Liver (tissue), 9 donors: ENCODE measurements around the gene HOXD9. TPM values are rescaled to one million over a fixed set of nuclear protein-coding genes. Genes with fewer than 3 reads are reported as not detected.
A peak's percentile ranks its signal among the peaks of the same experiment; 100 is the strongest.

Experiments
- DNase-seq: peaks from one replicate; pipeline ENCODE4 v3.0.0-alpha.2; 2017; ENCODE audit warnings: low spot score
- H3K27ac ChIP-seq, 2 donors: one replicate each; pipeline ENCODE4 v1.7.0; 2013; ENCODE audit warnings: inconsistent platforms in 2 of 2, low read length in 2 of 2, control low read depth in 1 of 2, low read depth in 1 of 2, mild to moderate bottlenecking in 1 of 2
- H3K27me3 ChIP-seq, 4 donors: one replicate each; pipeline versions ENCODE4 v1.6.1 to v1.7.0; 2013; ENCODE audit warnings: low read length in 3 of 4, inconsistent platforms in 1 of 4, mild to moderate bottlenecking in 1 of 4, moderate library complexity in 1 of 4; ENCODE audit not compliant: control insufficient read depth in 4 of 4, insufficient read depth in 4 of 4
- H3K36me3 ChIP-seq, 4 donors: one replicate each; pipeline versions ENCODE4 v1.6.1 to v1.7.0; 2013; ENCODE audit warnings: low read length in 3 of 4, mild to moderate bottlenecking in 3 of 4, low read depth in 1 of 4, moderate library complexity in 1 of 4; ENCODE audit not compliant: control insufficient read depth in 4 of 4, insufficient read depth in 3 of 4
- H3K4me1 ChIP-seq, 4 donors: one replicate each; pipeline versions ENCODE4 v1.6.1 to v1.7.0; 2013; ENCODE audit warnings: low read length in 3 of 4, mild to moderate bottlenecking in 3 of 4, moderate library complexity in 1 of 4; ENCODE audit not compliant: control insufficient read depth in 4 of 4, insufficient read depth in 4 of 4
- H3K4me3 ChIP-seq, 3 donors: one replicate each; pipeline versions ENCODE4 v1.6.1 to v1.7.0; 2013; ENCODE audit warnings: low read length in 3 of 3, control low read depth in 1 of 3, low read depth in 1 of 3, mild to moderate bottlenecking in 1 of 3
- H3K9ac ChIP-seq, 2 donors: one replicate each; pipeline ENCODE4 v1.7.0; 2013; ENCODE audit warnings: low read length in 2 of 2, mild to moderate bottlenecking in 2 of 2, moderate library complexity in 2 of 2, control low read depth in 1 of 2, low read depth in 1 of 2
- H3K9me3 ChIP-seq, 4 donors: one replicate each; pipeline versions ENCODE4 v1.6.1 to v1.7.0; 2013; ENCODE audit warnings: low read length in 3 of 4; ENCODE audit not compliant: control insufficient read depth in 4 of 4
- EGR1 ChIP-seq, 2 donors: IDR thresholded peaks; 2 replicates each; pipeline ENCODE4 v1.6.1; 2016 to 2018; ENCODE audit warnings: antibody characterized with exemption in 2 of 2, low read depth in 2 of 2
- FOXA2 ChIP-seq: IDR thresholded peaks from 2 replicates; pipeline ENCODE4 v1.6.1; 2016; ENCODE audit warnings: antibody characterized with exemption
- GABPA ChIP-seq, 2 donors: IDR thresholded peaks in 1 of 2; conservative IDR thresholded peaks in 1 of 2; 2 replicates each; pipeline ENCODE4 v1.6.1; 2016; ENCODE audit warnings: antibody characterized with exemption in 2 of 2, mild to moderate bottlenecking in 1 of 2, moderate library complexity in 1 of 2
- HNF4A ChIP-seq, 2 donors: conservative IDR thresholded peaks; 2 replicates each; pipeline ENCODE4 v1.6.1; 2016; ENCODE audit warnings: antibody characterized with exemption in 2 of 2, mild to moderate bottlenecking in 2 of 2
- HNF4G ChIP-seq: IDR thresholded peaks from 2 replicates; pipeline ENCODE4 v1.6.1; 2016; ENCODE audit warnings: antibody characterized with exemption
- JUND ChIP-seq, 2 donors: IDR thresholded peaks; 2 replicates each; pipeline ENCODE4 v1.6.1; 2016; ENCODE audit warnings: antibody characterized with exemption in 2 of 2
- NR2F2 ChIP-seq: IDR thresholded peaks from 2 replicates; pipeline ENCODE4 v1.6.1; 2016; ENCODE audit warnings: antibody characterized with exemption
- RAD21 ChIP-seq, 2 donors: IDR thresholded peaks; 2 replicates each; pipeline ENCODE4 v1.6.1; 2016; ENCODE audit warnings: antibody characterized with exemption in 2 of 2, mild to moderate bottlenecking in 2 of 2
- RXRA ChIP-seq, 2 donors: IDR thresholded peaks; 2 replicates each; pipeline ENCODE4 v1.6.1; 2017 to 2018; ENCODE audit warnings: antibody characterized with exemption in 2 of 2, mild to moderate bottlenecking in 1 of 2
- TAF1 ChIP-seq: conservative IDR thresholded peaks from 2 replicates; pipeline ENCODE4 v1.6.1; 2016; ENCODE audit warnings: antibody characterized with exemption, mild to moderate bottlenecking
- WGBS: extraction: QIAGEN DNeasy Blood & Tissue Kit; methylation state at CpG from one replicate; pipeline ENCODE4 v1.1.7; 2013; 5-methylcytosine and 5-hydroxymethylcytosine counted together
- polyA plus RNA-seq, 2 donors: library from polyadenylated mRNA; stranded (reverse) in 1 of 2; unstranded in 1 of 2; fragments of 200-250 nt in 1 of 2; fragments of >200 nt in 1 of 2; fragmentation: Nextera tagmentation in 1 of 2; extraction: Ambion mirVana in 1 of 2; gene quantifications; one replicate each; pipeline versions ENCODE4 v1.2.1 to v1.2.3, GENCODE V29; 2013 to 2015
- total RNA-seq, 2 donors: library from RNA; depleted of rRNA; stranded (reverse); fragments of >200 nt; gene quantifications; one replicate each; pipeline ENCODE4 v1.2.3, GENCODE V29; 2014
- TF ChIP-seq, protein P1 (sequence below): IDR thresholded peaks from 2 replicates; pipeline ENCODE4 v1.6.1; 2016; ENCODE audit warnings: antibody characterized with exemption
- TF ChIP-seq, protein P2 (sequence below): IDR thresholded peaks from 2 replicates; pipeline ENCODE4 v1.6.1; 2016; ENCODE audit warnings: antibody characterized with exemption, mild to moderate bottlenecking
- TF ChIP-seq, protein P3 (sequence below): fragments of 150-350 bp; IDR thresholded peaks from 2 replicates; pipeline ENCODE4 v1.5.1; 2017; ENCODE audit warnings: improper control_type of control experiment, low read depth, low read length; ENCODE audit not compliant: missing input control
- TF ChIP-seq, protein P4 (sequence below): IDR thresholded peaks from 2 replicates; pipeline ENCODE4 v1.6.1; 2016; ENCODE audit warnings: antibody characterized with exemption
- donor health status: healthy.
- donor health status: healthy.
- donor health status: healthy.
- donor health status: healthy.
- donor health status: healthy.

Gene HOXD9
- total and polyA plus RNA-seq, 4 donors, result 0.07 TPM; not detected in 3

DNA sequence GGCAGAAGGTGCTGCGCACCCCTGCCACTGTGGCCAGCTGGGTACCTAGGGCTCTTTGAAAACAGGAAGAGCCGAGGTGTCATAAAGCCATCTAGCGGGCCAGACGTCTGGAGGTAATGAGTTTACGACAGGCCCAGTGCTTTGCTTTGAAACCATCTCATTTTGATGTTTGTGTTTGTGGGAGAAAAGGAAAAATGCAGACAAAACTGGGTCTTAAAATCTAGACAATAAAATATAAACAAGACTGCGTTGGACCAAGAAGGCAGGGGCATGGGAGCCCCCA is 3.2 kb downstream of the HOXD9 start:
- 17% methylated on average over 6 of the region's 6 CpGs for WGBS
- H3K4me3 ChIP-seq, result no peak overlapping the region
- H3K27ac ChIP-seq, result no peak overlapping the region
- H3K9me3 ChIP-seq, result peaks cover 0 to 3% (median 0%) of the 10 kb centered on the region in 4 donors
- TF ChIP-seq TAF1 (no peak), HNF4G (no peak), HNF4A (conservative IDR thresholded peaks at IDR 0.05) (no peak), EGR1 (IDR thresholded peaks at IDR 0.05; ENCODE audit: low read depth in 2 of 2) (no peak), RXRA (IDR thresholded peaks at IDR 0.05) (no peak), NR2F2 (no peak)
- TF ChIP-seq, protein P1, sequence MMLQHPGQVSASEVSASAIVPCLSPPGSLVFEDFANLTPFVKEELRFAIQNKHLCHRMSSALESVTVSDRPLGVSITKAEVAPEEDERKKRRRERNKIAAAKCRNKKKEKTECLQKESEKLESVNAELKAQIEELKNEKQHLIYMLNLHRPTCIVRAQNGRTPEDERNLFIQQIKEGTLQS, result no peak
- TF ChIP-seq, protein P2, sequence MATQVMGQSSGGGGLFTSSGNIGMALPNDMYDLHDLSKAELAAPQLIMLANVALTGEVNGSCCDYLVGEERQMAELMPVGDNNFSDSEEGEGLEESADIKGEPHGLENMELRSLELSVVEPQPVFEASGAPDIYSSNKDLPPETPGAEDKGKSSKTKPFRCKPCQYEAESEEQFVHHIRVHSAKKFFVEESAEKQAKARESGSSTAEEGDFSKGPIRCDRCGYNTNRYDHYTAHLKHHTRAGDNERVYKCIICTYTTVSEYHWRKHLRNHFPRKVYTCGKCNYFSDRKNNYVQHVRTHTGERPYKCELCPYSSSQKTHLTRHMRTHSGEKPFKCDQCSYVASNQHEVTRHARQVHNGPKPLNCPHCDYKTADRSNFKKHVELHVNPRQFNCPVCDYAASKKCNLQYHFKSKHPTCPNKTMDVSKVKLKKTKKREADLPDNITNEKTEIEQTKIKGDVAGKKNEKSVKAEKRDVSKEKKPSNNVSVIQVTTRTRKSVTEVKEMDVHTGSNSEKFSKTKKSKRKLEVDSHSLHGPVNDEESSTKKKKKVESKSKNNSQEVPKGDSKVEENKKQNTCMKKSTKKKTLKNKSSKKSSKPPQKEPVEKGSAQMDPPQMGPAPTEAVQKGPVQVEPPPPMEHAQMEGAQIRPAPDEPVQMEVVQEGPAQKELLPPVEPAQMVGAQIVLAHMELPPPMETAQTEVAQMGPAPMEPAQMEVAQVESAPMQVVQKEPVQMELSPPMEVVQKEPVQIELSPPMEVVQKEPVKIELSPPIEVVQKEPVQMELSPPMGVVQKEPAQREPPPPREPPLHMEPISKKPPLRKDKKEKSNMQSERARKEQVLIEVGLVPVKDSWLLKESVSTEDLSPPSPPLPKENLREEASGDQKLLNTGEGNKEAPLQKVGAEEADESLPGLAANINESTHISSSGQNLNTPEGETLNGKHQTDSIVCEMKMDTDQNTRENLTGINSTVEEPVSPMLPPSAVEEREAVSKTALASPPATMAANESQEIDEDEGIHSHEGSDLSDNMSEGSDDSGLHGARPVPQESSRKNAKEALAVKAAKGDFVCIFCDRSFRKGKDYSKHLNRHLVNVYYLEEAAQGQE, result no peak
- no peak for DNase-seq
- no peaks in the 10 kb centered on the region for H3K36me3 ChIP-seq
- H3K9ac ChIP-seq, result no peak overlapping the region
- H3K27me3 ChIP-seq, result peaks cover 15 to 40% (median 25%) of the 10 kb centered on the region in 4 donors
- H3K4me1 ChIP-seq, result peaks cover 4 to 18% (median 13%) of the 10 kb centered on the region in 4 donors

DNA sequence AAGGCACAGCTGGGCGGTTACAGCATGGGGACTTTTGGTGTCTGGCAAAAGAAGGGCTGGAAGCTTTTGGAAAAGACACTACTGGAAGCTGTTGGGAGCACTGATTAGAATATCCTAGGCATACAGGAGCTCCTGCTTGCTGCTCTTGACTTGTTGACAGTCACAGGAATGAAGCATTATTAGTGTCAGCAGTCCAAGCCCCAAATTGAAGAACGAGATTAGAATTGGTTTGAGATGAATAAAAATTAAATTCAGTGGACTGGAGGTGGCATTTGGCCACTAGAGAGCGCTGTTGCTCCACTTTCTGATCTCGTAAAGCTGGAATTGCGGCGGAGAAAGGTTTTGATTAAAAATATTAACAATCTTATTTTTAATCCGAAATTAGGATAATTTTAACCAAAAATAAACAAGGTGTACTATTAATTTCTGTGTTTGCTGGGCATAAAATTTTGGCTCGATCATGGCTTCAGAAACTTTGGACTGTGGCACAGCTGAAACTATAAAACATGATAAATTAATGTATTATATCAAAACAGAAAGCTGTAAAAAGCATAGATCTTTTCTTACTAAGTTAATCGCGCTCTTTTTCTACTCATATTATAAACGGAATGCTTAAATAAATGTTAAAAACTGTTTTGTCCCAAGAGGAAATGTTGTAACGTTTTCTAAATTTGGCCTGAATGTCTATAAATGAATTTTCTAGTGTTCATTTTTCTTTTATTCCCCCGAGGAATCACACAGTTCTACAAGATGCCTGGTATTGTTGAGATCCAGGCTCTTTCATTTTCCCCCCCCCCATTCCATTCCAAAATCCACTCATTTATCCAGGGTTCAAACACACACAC is 4.6 kb downstream of the HOXD9 start:
- peak; percentile 76 for DNase-seq
- WGBS, result 3% methylated on average over 13 of the region's 13 CpGs
- Histone ChIP-seq H3K27ac (no peak overlapping the region), H3K4me3 (no peak overlapping the region), H3K36me3 (no peaks in the 10 kb centered on the region), H3K9ac (no peak overlapping the region), H3K4me1 (peaks cover 6 to 20% (median 13%) of the 10 kb centered on the region in 4 donors), H3K27me3 (peaks cover 10 to 42% (median 25%) of the 10 kb centered on the region in 4 donors), H3K9me3 (peaks cover 0 to 10% (median 0%) of the 10 kb centered on the region in 4 donors)
- TF ChIP-seq JUND (IDR thresholded peaks at IDR 0.05), result no peak
- TF ChIP-seq, protein P1, result peak; percentile 31
- no peak for TF ChIP-seq GABPA (IDR thresholded peaks at IDR 0.05 in 1 of 2, conservative IDR thresholded peaks at IDR 0.05 in 1 of 2)
- TF ChIP-seq, protein P3, sequence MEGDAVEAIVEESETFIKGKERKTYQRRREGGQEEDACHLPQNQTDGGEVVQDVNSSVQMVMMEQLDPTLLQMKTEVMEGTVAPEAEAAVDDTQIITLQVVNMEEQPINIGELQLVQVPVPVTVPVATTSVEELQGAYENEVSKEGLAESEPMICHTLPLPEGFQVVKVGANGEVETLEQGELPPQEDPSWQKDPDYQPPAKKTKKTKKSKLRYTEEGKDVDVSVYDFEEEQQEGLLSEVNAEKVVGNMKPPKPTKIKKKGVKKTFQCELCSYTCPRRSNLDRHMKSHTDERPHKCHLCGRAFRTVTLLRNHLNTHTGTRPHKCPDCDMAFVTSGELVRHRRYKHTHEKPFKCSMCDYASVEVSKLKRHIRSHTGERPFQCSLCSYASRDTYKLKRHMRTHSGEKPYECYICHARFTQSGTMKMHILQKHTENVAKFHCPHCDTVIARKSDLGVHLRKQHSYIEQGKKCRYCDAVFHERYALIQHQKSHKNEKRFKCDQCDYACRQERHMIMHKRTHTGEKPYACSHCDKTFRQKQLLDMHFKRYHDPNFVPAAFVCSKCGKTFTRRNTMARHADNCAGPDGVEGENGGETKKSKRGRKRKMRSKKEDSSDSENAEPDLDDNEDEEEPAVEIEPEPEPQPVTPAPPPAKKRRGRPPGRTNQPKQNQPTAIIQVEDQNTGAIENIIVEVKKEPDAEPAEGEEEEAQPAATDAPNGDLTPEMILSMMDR, result peak; percentile 94
- no peak for TF ChIP-seq HNF4A (conservative IDR thresholded peaks at IDR 0.05)
- no peak for TF ChIP-seq EGR1 (IDR thresholded peaks at IDR 0.05; ENCODE audit: low read depth in 2 of 2)
- TF ChIP-seq, protein P4, sequence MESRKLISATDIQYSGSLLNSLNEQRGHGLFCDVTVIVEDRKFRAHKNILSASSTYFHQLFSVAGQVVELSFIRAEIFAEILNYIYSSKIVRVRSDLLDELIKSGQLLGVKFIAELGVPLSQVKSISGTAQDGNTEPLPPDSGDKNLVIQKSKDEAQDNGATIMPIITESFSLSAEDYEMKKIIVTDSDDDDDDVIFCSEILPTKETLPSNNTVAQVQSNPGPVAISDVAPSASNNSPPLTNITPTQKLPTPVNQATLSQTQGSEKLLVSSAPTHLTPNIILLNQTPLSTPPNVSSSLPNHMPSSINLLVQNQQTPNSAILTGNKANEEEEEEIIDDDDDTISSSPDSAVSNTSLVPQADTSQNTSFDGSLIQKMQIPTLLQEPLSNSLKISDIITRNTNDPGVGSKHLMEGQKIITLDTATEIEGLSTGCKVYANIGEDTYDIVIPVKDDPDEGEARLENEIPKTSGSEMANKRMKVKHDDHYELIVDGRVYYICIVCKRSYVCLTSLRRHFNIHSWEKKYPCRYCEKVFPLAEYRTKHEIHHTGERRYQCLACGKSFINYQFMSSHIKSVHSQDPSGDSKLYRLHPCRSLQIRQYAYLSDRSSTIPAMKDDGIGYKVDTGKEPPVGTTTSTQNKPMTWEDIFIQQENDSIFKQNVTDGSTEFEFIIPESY, result no peak
- no peak for TF ChIP-seq FOXA2
- TF ChIP-seq RAD21 (IDR thresholded peaks at IDR 0.05), result peak; percentile 88 to 89
- TF ChIP-seq HNF4G, result no peak
